Upper lobe of left lung (tissue), 6 donors: ENCODE measurements around the gene PREX1. TPM values are rescaled to one million over a fixed set of nuclear protein-coding genes. Genes with fewer than 3 reads are reported as not detected.

Experiments
- ATAC-seq, 2 donors: fragments of 200-7000 bp; cut with Tn5 transposase; one replicate each; pipeline ENCODE4 v1.9.1; 2022; ENCODE audit warnings: mild to moderate bottlenecking in 2 of 2, moderate library complexity in 2 of 2; ENCODE audit not compliant: low FRiP score in 2 of 2
- DNase-seq, 2 donors: peaks; one replicate each; pipeline ENCODE4 v3.0.0-alpha.2; 2019 to 2020
- H3K27ac ChIP-seq, 4 donors: fragments of 200-600 bp; sonication (generic); one replicate each; pipeline ENCODE4 v1.5.1; 2016 to 2019
- H3K27me3 ChIP-seq, 4 donors: fragments of 200-600 bp; sonication (generic); one replicate each; pipeline ENCODE4 v1.5.1; 2017 to 2019
- H3K36me3 ChIP-seq, 4 donors: fragments of 200-600 bp; sonication (generic); one replicate each; pipeline ENCODE4 v1.5.1; 2016 to 2019
- H3K4me1 ChIP-seq, 4 donors: fragments of 200-600 bp; sonication (generic); one replicate each; pipeline ENCODE4 v1.5.1; 2018 to 2019
- H3K4me3 ChIP-seq, 4 donors: fragments of 200-600 bp; sonication (generic); one replicate each; pipeline ENCODE4 v1.5.1; 2017 to 2019; ENCODE audit warnings: mild to moderate bottlenecking in 2 of 4, moderate library complexity in 1 of 4
- H3K9me3 ChIP-seq, 4 donors: fragments of 200-600 bp; sonication (generic); one replicate each; pipeline ENCODE4 v1.5.1; 2018 to 2019
- EP300 ChIP-seq, 4 donors: sonication (generic); formaldehyde crosslinking; IDR thresholded peaks; one replicate each; pipeline ENCODE4 v1.5.1; 2017; ENCODE audit warnings: antibody characterized with exemption in 4 of 4, control low read depth in 2 of 4
- POLR2A ChIP-seq, 4 donors: fragments of 450-650 bp; IDR thresholded peaks; one replicate each; pipeline ENCODE4 v1.5.1; 2016 to 2017; ENCODE audit warnings: antibody characterized with exemption in 4 of 4, mild to moderate bottlenecking in 2 of 4
- POLR2AphosphoS5 ChIP-seq, 2 donors: sonication (generic); formaldehyde crosslinking; IDR thresholded peaks; one replicate each; pipeline ENCODE4 v1.5.1; 2017; ENCODE audit warnings: antibody characterized with exemption in 2 of 2
- WGBS, 2 donors: methylation state at CpG; one replicate each; pipeline ENCODE4 v1.1.5; 2017 to 2018; 5-methylcytosine and 5-hydroxymethylcytosine counted together
- total RNA-seq, 6 donors: library from RNA; depleted of rRNA in 4 of 6; stranded (reverse); fragments of >200 nt in 4 of 6; gene quantifications; one replicate each; pipeline versions ENCODE4 v1.1.0 to v1.2.1, GENCODE V29; 2016 to 2021
- TF ChIP-seq, protein P1 (sequence below), 6 experiments: fragments of 450-650 bp in 4 of 6; fragments of 200-600 bp in 2 of 6; sonication (generic) in 2 of 6; IDR thresholded peaks; one replicate each; pipeline ENCODE4 v1.5.1; 2016 to 2019; ENCODE audit warnings: antibody characterized with exemption in 6 of 6
- donor health status: DM: no; HTN: no; CAD: no; lungs with moderate emphysema.
- donor health status: DM: no; HTN: yes; CAD: no; lungs with severe emphysema.

Gene PREX1
- total RNA-seq, 6 donors from 2014 or later: 42.8 to 177 (median 74.6) TPM

DNA sequence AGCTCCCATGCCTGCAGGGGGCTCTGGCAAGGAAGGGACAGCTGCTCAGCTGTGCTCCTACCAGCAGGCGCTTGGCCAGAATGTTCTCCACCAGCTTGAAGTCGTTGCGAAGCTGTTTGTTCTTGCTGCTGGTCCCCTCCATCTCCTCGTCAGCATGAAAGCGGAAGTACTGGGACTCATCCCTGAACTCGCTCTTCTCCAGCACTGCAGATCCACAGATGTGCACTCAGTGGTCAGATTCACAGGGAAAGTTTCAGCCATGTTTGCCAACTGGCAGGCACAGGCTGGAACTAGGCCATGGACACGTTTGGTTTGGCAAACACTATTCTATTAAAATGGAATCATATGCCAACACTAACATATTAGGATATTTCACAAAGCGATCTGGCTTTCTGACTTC lies 167.9 kb downstream of the PREX1 start:
- DNase-seq: no peak
- peaks cover 5 to 67% (median 37%) of the 10 kb centered on the region in 4 donors for H3K36me3 ChIP-seq
- H3K27me3 ChIP-seq: no peaks in the 10 kb centered on the region
- H3K4me1 ChIP-seq: peaks cover 0 to 15% (median 10%) of the 10 kb centered on the region in 4 donors
- H3K4me3 ChIP-seq: no peak overlapping the region
- WGBS, 2 donors: 62 to 72% methylated on average over 3 to 8 of the region's 8 CpGs
- no peaks in the 10 kb centered on the region for H3K9me3 ChIP-seq
- H3K27ac ChIP-seq: peak overlapping the region in 3 of 4 donors; percentile 32 to 72 (median 44)
- no peak for ATAC-seq
- TF ChIP-seq EP300 (IDR thresholded peaks at IDR 0.05): no peak
- TF ChIP-seq, protein P1, sequence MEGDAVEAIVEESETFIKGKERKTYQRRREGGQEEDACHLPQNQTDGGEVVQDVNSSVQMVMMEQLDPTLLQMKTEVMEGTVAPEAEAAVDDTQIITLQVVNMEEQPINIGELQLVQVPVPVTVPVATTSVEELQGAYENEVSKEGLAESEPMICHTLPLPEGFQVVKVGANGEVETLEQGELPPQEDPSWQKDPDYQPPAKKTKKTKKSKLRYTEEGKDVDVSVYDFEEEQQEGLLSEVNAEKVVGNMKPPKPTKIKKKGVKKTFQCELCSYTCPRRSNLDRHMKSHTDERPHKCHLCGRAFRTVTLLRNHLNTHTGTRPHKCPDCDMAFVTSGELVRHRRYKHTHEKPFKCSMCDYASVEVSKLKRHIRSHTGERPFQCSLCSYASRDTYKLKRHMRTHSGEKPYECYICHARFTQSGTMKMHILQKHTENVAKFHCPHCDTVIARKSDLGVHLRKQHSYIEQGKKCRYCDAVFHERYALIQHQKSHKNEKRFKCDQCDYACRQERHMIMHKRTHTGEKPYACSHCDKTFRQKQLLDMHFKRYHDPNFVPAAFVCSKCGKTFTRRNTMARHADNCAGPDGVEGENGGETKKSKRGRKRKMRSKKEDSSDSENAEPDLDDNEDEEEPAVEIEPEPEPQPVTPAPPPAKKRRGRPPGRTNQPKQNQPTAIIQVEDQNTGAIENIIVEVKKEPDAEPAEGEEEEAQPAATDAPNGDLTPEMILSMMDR (IDR thresholded peaks at IDR 0.05): peak in 1 of 6 experiments; percentile 10

DNA sequence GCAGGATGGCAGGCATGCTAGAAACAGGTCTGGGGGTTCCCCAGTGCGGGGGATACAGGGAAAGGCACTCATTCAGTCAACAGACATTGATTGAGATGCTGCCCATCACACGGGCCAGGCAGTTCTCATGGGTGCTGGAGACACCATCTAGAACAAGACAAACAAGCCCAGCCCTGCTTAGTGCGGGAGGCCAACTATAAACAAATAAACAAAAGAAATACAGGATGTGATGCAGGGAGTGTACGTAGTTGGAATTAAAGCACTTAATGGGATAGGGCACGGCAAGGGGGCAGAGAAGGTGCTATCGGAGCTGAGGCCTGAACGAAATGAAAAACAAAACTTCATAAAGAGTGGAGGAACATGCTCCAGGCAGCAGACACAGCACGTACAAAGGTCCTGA lies 169.3 kb downstream of the PREX1 start:
- ATAC-seq (no peak), DNase-seq (no peak)
- Histone ChIP-seq H3K27me3 (no peaks in the 10 kb centered on the region), H3K9me3 (no peaks in the 10 kb centered on the region), H3K4me3 (no peak overlapping the region), H3K36me3 (peaks cover 10 to 80% (median 48%) of the 10 kb centered on the region in 4 donors), H3K4me1 (peaks cover 0 to 15% (median 10%) of the 10 kb centered on the region in 4 donors), H3K27ac (peak overlapping the region; percentile 11 to 72 (median 48))
- TF ChIP-seq EP300 (IDR thresholded peaks at IDR 0.05) (no peak), POLR2A (IDR thresholded peaks at IDR 0.05) (no peak)
- 72 to 75% methylated on average over 8 of the region's 8 CpGs for WGBS, 2 donors

DNA sequence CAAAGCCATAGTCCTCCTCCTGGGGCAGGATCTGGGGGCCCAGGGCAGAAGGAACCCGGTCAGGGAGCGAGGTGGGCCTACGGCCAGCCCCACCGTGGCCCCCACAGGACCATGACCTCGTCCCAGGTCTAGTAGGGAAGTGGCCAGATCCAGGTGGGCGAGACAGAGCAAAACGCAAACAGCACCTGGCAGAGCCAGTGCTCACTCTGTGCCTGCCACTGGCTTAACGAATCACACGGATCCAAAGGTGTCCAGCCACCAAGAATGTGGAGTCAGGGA lies 169.7 kb downstream of the PREX1 start:
- H3K27me3 ChIP-seq: no peaks in the 10 kb centered on the region
- H3K27ac ChIP-seq: peak overlapping the region in 3 of 4 donors; percentile 11 to 63 (median 59)
- DNase-seq (no peak), ATAC-seq (no peak)
- 79 to 95% methylated on average over 7 to 9 of the region's 9 CpGs for WGBS, 2 donors
- H3K9me3 ChIP-seq: no peaks in the 10 kb centered on the region
- TF ChIP-seq POLR2AphosphoS5 (IDR thresholded peaks at IDR 0.05) (no peak), EP300 (IDR thresholded peaks at IDR 0.05) (no peak), POLR2A (IDR thresholded peaks at IDR 0.05) (no peak)
- TF ChIP-seq, protein P1 (IDR thresholded peaks at IDR 0.05): no peak
- H3K36me3 ChIP-seq: peaks cover 10 to 81% (median 50%) of the 10 kb centered on the region in 4 donors
- H3K4me1 ChIP-seq: peaks cover 0 to 15% (median 10%) of the 10 kb centered on the region in 4 donors
- H3K4me3 ChIP-seq: no peak overlapping the region

DNA sequence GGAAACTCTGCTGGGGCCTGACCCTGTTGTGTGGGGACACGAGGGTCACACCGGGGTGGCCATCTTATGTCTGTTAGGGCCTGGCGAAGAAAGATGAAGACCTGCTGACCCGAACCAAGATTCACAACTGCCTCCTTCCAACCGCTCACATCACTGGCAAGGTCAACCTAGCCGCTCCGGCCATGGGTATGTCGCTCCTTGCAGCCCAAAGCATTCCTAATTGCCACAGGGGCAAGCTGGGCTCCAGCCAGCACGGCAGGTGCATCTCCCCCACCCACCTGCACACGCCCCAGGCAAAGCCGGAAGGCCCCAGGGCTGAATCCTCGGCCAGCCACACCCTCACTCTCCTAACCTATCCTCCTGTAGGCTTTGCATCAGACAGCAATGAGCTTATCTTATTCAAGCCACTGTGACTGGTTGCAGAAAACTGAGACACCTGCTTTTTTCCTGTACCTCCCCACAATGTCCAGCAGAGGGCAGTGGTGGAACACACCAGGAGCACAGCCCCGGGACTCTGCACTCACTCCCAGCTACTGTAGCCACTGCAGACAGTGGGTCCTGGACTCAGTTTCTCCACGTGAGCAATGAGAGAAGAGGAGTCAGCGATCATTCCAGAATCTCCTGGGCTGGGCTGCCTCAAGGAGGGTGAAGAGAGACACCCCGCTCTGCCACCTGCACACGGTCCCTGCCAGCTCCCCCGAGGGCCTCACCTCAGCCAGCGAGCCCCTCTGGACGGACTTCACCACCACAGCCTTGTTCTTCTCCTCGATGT lies 170.2 kb downstream of the PREX1 start:
- no peak overlapping the region for H3K4me3 ChIP-seq
- H3K27me3 ChIP-seq: no peaks in the 10 kb centered on the region
- peak overlapping the region in 2 of 4 donors; percentile 59 to 63 for H3K27ac ChIP-seq
- WGBS, 2 donors: 70 to 79% methylated on average over 16 to 21 of the region's 21 CpGs
- ATAC-seq (peak; percentile 88 to 90), DNase-seq (peak in 1 of 2 donors; percentile 74)
- peaks cover 0 to 15% (median 10%) of the 10 kb centered on the region in 4 donors for H3K4me1 ChIP-seq
- TF ChIP-seq POLR2AphosphoS5 (IDR thresholded peaks at IDR 0.05): no peak
- TF ChIP-seq, protein P1 (IDR thresholded peaks at IDR 0.05): peak; percentile 87 to 95 (median 91)
- H3K36me3 ChIP-seq: peaks cover 14 to 82% (median 54%) of the 10 kb centered on the region in 4 donors
- H3K9me3 ChIP-seq: no peaks in the 10 kb centered on the region

DNA sequence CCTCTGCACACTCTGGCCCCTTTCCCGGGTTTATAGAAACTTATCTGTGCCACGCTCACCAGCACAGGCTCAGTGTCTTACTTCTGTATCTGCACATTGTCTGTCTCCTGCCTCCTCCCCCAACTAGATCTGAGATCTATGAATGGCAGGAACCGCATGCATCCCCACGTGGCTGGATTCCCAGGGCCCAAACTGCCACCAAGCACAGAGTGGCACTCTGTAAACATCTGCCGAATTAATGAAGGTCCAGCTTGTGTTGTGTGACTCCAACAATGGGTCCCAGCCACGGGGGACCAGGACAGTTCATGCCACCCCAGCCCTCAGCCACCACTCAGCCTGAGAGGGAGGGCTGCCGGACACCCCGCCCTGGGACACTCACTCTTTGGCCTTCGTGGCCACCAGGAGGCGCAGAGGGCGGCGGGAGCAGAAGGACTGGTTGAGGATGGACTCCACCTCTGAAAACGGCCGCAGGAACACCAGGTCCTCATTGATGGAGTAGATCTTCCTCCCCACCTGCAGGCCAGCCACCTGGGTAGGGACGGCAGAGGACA lies 171.1 kb downstream of the PREX1 start:
- H3K4me3 ChIP-seq: no peak overlapping the region
- 77 to 86% methylated on average over 11 to 15 of the region's 15 CpGs for WGBS, 2 donors
- DNase-seq: no peak
- H3K9me3 ChIP-seq: no peaks in the 10 kb centered on the region
- peaks cover 19 to 83% (median 61%) of the 10 kb centered on the region in 4 donors for H3K36me3 ChIP-seq
- H3K27me3 ChIP-seq: no peaks in the 10 kb centered on the region
- no peak for TF ChIP-seq POLR2A (IDR thresholded peaks at IDR 0.05)
- TF ChIP-seq POLR2AphosphoS5 (IDR thresholded peaks at IDR 0.05): no peak
- TF ChIP-seq, protein P1 (IDR thresholded peaks at IDR 0.05): peak in 2 of 6 experiments; percentile 10 to 26
- H3K4me1 ChIP-seq: peaks cover 0 to 15% (median 10%) of the 10 kb centered on the region in 4 donors
- ATAC-seq: peak in 1 of 2 donors; percentile 20
- no peak overlapping the region for H3K27ac ChIP-seq
